Amniotic stem cell (primary cell): ENCODE measurements around the gene RXRG.

Experiments
- DNase-seq: peaks from one replicate; lab custom pipeline; 2025; lab: John Stamatoyannopoulos, UW

RXRG gene

GRCh38 chr1:165409657-165410358, 35.1 kb downstream of the RXRG start:
- no peak for DNase-seq

- no peak for DNase-seq
Observed at GRCh38 chr1:165408518-165408917, 36.4 kb downstream of the RXRG start.

GRCh38 chr1:165407398-165407797, 37.5 kb downstream of the RXRG start:
- DNase-seq, result no peak

- DNase-seq, result no peak
Observed at GRCh38 chr1:165403835-165404482, 41.0 kb downstream of the RXRG start.

GRCh38 chr1:165402517-165403111, 42.3 kb downstream of the RXRG start:
- DNase-seq, result no peak

- peak; percentile 34 for DNase-seq
Observed at GRCh38 chr1:165397944-165398343, 47.0 kb downstream of the RXRG start.

GRCh38 chr1:165395901-165396300, 49.0 kb downstream of the RXRG start:
- DNase-seq, result no peak

- no peak for DNase-seq
Observed at GRCh38 chr1:165395478-165395877, 49.4 kb downstream of the RXRG start.

- DNase-seq, result peak; percentile 9
Observed at GRCh38 chr1:165392634-165393571, 52.0 kb downstream of the RXRG start.

- no peak for DNase-seq
Observed at GRCh38 chr1:165389609-165390008, 55.3 kb downstream of the RXRG start.

GRCh38 chr1:165387961-165388360, 57.0 kb downstream of the RXRG start:
- no peak for DNase-seq

- DNase-seq, result no peak
Observed at GRCh38 chr1:165387505-165387904, 57.4 kb downstream of the RXRG start.

- DNase-seq, result no peak
Observed at GRCh38 chr1:165383599-165384405, 61.1 kb downstream of the RXRG start.

- no peak for DNase-seq
Observed at GRCh38 chr1:165383067-165383466, 61.9 kb downstream of the RXRG start.

GRCh38 chr1:165381745-165382505, 63.0 kb downstream of the RXRG start:
- no peak for DNase-seq

GRCh38 chr1:165376811-165377311, 68.1 kb downstream of the RXRG start:
- no peak for DNase-seq

- no peak for DNase-seq
Observed at GRCh38 chr1:165376041-165376810, 68.7 kb downstream of the RXRG start.

GRCh38 chr1:165375623-165376022, 69.3 kb downstream of the RXRG start:
- DNase-seq, result no peak

GRCh38 chr1:165371588-165372225, 73.2 kb downstream of the RXRG start:
- no peak for DNase-seq
